OCI-LY7 (cell line): Measurements from ENCODE around the gene HTRA2. TPM values are rescaled to one million over a fixed set of nuclear protein-coding genes. Genes with fewer than 3 reads are reported as not detected.
A peak's percentile ranks its signal among the peaks of the same experiment; 100 is the strongest.

Source experiments
- BruUV-seq: library from RNA; stranded (reverse); fragments of 400-500 nt; replicated peaks from 2 replicates; lab custom pipeline; 2021; lab: Mats Ljungman, UMichigan
- CTCF ChIA-PET: fragments of 300-600 bp; sonication (Branson Sonifier 250); formaldehyde crosslinking; loops from one replicate; lab custom pipeline; 2022; ENCODE audit warnings: antibody characterized with exemption; ENCODE audit not compliant: unreplicated experiment; lab: Charles Lee
- POLR2A ChIA-PET: fragments of 300-600 bp; sonication (Branson Sonifier 250); formaldehyde crosslinking; loops from one replicate; lab custom pipeline; 2022; ENCODE audit warnings: antibody characterized with exemption; lab: Charles Lee
- DNase-seq: peaks from one replicate; pipeline ENCODE4 v3.0.0-alpha.2; 2015; ENCODE audit warnings: low spot score
- H2AFZ ChIP-seq: fragments of 200-600 bp; sonication (generic), shearing (Covaris generic); 2 replicates; pipeline ENCODE4 v1.6.1; 2014; ENCODE audit warnings: mild to moderate bottlenecking, antibody characterized with exemption, low read length, moderate library complexity
- H3K27ac ChIP-seq: fragments of 200-600 bp; sonication (generic); 2 replicates; pipeline ENCODE4 v1.5.1; 2014; ENCODE audit warnings: mixed run types, low read depth, mild to moderate bottlenecking, moderate library complexity, low read length, inconsistent platforms; ENCODE audit not compliant: poor library complexity, severe bottlenecking
- H3K36me3 ChIP-seq: fragments of 200-600 bp; sonication (generic); 2 replicates; pipeline ENCODE4 v1.6.1; 2014; ENCODE audit warnings: mild to moderate bottlenecking, antibody characterized with exemption, low read length, moderate library complexity, mixed read lengths; ENCODE audit not compliant: insufficient read depth
- H3K4me1 ChIP-seq: fragments of 200-600 bp; sonication (generic); 2 replicates; pipeline ENCODE4 v1.5.1; 2014; ENCODE audit warnings: mild to moderate bottlenecking, low read length; ENCODE audit not compliant: insufficient read depth, poor library complexity, severe bottlenecking
- H3K4me2 ChIP-seq: fragments of 200-600 bp; sonication (generic); 2 replicates; pipeline ENCODE4 v1.6.1; 2014; ENCODE audit warnings: mild to moderate bottlenecking, low read length
- H3K4me3 ChIP-seq: fragments of 200-600 bp; sonication (generic); 2 replicates; pipeline ENCODE4 v1.5.1; 2014; ENCODE audit warnings: mild to moderate bottlenecking, low read depth, low read length; ENCODE audit not compliant: poor library complexity, severe bottlenecking
- H3K79me2 ChIP-seq: fragments of 200-600 bp; sonication (generic); 2 replicates; pipeline ENCODE4 v1.6.1; 2016; ENCODE audit warnings: low read depth, mild to moderate bottlenecking, low read length, moderate library complexity, mixed read lengths; ENCODE audit not compliant: insufficient read depth
- H3K9me2 ChIP-seq: fragments of 200-600 bp; sonication (generic); 2 replicates; pipeline ENCODE4 v1.6.1; 2016; ENCODE audit warnings: mild to moderate bottlenecking, low read length, mixed read lengths; ENCODE audit not compliant: insufficient read depth
- H3K9me3 ChIP-seq: fragments of 200-600 bp; sonication (generic); 2 replicates; pipeline ENCODE4 v1.6.1; 2014; ENCODE audit warnings: mild to moderate bottlenecking, mixed run types, low read length, mixed read lengths
- H4K20me1 ChIP-seq: fragments of 200-600 bp; sonication (generic); 2 replicates; pipeline ENCODE4 v1.6.1; 2014; ENCODE audit warnings: mild to moderate bottlenecking, antibody characterized with exemption, low read length, moderate library complexity, mixed read lengths; ENCODE audit not compliant: insufficient read depth
- CTCF ChIP-seq: fragments of 200-600 bp; sonication (generic); conservative IDR thresholded peaks from 2 replicates; pipeline ENCODE4 v1.5.1; 2014; ENCODE audit warnings: mild to moderate bottlenecking, antibody characterized with exemption, low read length, moderate library complexity, mixed read lengths
- EZH2phosphoT487 ChIP-seq: fragments of 200-600 bp; sonication (generic); IDR thresholded peaks from 2 replicates; pipeline ENCODE4 v1.6.1; 2018; ENCODE audit warnings: low read depth, borderline replicate concordance, mild to moderate bottlenecking, mixed run types, antibody characterized with exemption, low read length, moderate library complexity, mixed read lengths
- intact Hi-C: fragments of 100-400 bp; cut with micrococcal nuclease; formaldehyde crosslinking; loops from one replicate; pipeline ENCODE4 v1.10.0; 2022; ENCODE audit not compliant: unreplicated experiment
- total RNA-seq, 2 experiments: library from RNA; depleted of rRNA in 1 of 2; stranded (reverse); fragments of >200 nt in 1 of 2; shearing (Covaris generic) in 1 of 2; gene quantifications; 2 replicates each; pipeline ENCODE4 v1.2.3, GENCODE V29; 2014 to 2022

HTRA2 gene
- total RNA-seq, 2 experiments from 2014 or later: 50.7 to 54.8 TPM

DNA sequence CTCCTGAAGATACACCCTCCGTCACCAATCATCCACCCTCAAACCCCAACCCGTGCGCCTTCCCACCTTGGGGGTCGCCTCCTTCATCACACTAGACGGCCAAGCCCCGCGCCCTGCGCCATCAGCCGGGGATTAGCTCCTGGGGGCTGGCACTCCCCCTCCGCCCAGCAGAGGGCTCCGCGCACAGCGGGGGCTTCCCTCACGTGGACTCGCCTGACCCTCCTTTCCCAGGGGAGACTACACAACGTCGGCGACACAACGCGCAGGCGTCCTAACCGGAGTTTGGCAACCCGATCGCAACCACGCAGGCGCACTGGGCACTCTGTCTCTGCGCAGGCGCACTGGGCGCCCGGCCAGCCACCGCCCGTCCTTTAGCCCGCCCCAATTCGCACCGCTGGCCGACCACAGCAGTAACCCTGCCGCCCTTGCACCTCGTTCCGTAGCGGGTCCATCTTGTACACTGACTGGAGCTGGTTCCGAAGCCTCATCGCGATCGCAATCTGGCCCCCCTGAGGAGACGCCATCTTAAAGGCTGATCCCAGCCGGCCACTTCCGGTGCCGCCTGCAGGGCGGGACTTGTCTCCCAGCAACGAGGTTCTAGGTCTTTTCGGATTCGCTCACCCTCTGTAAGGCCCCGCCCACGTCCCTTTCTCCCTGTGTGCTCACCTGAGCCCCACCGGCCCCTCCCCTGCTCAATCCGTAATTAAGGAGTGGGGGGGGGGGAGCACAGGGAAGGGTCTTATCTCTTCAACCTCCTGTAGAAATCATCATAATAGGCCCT, 22.4 kb upstream of the HTRA2 start, which contains the start of gene PCGF1:
Gene PCGF1 (minus strand): TSS at position 551 of the 781 bp plus-strand sequence. CDS start 27 bp downstream, at position 524.
- BruUV-seq: no TSS peak
- Histone ChIP-seq H2AFZ (peak within 1 kb of the TSS; percentile 95), H3K79me2 (peaks cover 5% of the 10 kb centered on the region; the same call in 1 of the 2 replicates), H3K4me1 (peaks cover 25% of the 10 kb centered on the region), H3K9me3 (no peaks in the 10 kb centered on the region), H3K4me3 (peak within 1 kb of the TSS; percentile 77), H3K36me3 (peaks cover 15% of the 10 kb centered on the region), H3K27ac (peak within 1 kb of the TSS; percentile 81), H3K9me2 (no peaks in the 10 kb centered on the region), H4K20me1 (no peaks in the 10 kb centered on the region), H3K4me2 (peak within 1 kb of the TSS; percentile 96)
- ChIA-PET POLR2A (interaction anchor here (0.7 to 1.0 kb wide), 3 partner anchors 13 to 78 kb away, joined by 3 to 4 read pairs (median 3); no protein-coding TSS in a partner anchor), CTCF (interaction anchor here (0.6 to 1.2 kb wide), 3 partner anchors 24 to 81 kb away, joined by 3 to 4 read pairs (median 3); no protein-coding TSS in a partner anchor)
- TF ChIP-seq CTCF (peak; percentile 76), EZH2phosphoT487 (no peak)
- intact Hi-C loops: loop anchor here (1.0 kb wide), 3 partner anchors 22 to 80 kb away; partner anchors contain the start of genes AUP1, HTRA2 and TTC31
- DNase-seq: peak; percentile 99

GRCh38 chr2:74507926-74508520, 21.7 kb upstream of the HTRA2 start:
- Histone ChIP-seq H4K20me1 (no peaks in the 10 kb centered on the region), H3K79me2 (peaks cover 5% of the 10 kb centered on the region; the same call in 1 of the 2 replicates), H3K27ac (peak overlapping the region; percentile 81), H3K36me3 (peaks cover 15% of the 10 kb centered on the region), H3K9me3 (no peaks in the 10 kb centered on the region), H3K9me2 (no peaks in the 10 kb centered on the region), H2AFZ (peak overlapping the region; percentile 95), H3K4me2 (peak overlapping the region; percentile 96), H3K4me3 (peak overlapping the region; percentile 77), H3K4me1 (peaks cover 21% of the 10 kb centered on the region)
- CTCF ChIA-PET: interaction anchor here (1.2 to 1.4 kb wide), 2 partner anchors 14 to 24 kb away, joined by 3 to 4 read pairs; no protein-coding TSS in a partner anchor
- POLR2A ChIA-PET: interaction anchor here (1.1 kb wide), 1 partner anchor 50 kb away, joined by 3 read pairs; the partner anchor contains the start of gene WBP1
- DNase-seq: no peak
- intact Hi-C loops: loop anchor here (1.0 kb wide), 3 partner anchors 21 to 79 kb away; partner anchors contain the start of genes AUP1, HTRA2 and TTC31
- BruUV-seq: no TSS peak
- TF ChIP-seq CTCF: no peak
- TF ChIP-seq EZH2phosphoT487: no peak
